Thyroid gland (tissue), 4 donors: ENCODE measurements around the gene CDH23.

Experiments used
- POLR2A ChIP-seq, 2 donors: fragments of 450-650 bp; IDR thresholded peaks; one replicate each; pipeline ENCODE4 v1.6.1; 2017; ENCODE audit warnings: antibody characterized with exemption in 2 of 2, mild to moderate bottlenecking in 2 of 2, moderate library complexity in 1 of 2
- TF ChIP-seq, protein P1 (sequence below), 6 experiments: fragments of 200-600 bp in 3 of 6; fragments of 450-650 bp in 3 of 6; sonication (generic) in 3 of 6; IDR thresholded peaks; one replicate each; pipeline ENCODE4 v1.5.1; 2016 to 2019; ENCODE audit warnings: antibody characterized with exemption in 6 of 6, mild to moderate bottlenecking in 2 of 6, inconsistent platforms in 1 of 6, moderate library complexity in 1 of 6

DNA sequence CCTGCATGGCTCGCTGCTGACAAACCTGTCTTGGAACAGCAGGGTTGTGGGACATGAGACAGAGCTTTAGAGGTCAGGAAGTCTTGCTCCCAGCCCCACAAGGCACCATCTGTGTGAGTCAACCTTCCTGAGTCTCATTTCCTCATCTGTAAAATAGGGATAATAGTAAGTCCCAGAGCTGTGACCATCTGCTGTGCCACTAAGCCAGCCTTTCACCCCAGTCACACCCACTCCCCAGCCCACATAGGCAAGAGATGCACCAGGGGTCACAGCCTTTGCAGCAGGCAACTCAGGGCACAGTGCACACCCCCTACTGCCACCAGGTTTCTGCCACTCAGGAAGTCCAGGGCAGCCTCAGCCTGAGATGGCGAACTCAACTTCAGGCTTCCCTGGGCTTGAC, 29.4 kb upstream of the CDH23 start:
- TF ChIP-seq, protein P1, sequence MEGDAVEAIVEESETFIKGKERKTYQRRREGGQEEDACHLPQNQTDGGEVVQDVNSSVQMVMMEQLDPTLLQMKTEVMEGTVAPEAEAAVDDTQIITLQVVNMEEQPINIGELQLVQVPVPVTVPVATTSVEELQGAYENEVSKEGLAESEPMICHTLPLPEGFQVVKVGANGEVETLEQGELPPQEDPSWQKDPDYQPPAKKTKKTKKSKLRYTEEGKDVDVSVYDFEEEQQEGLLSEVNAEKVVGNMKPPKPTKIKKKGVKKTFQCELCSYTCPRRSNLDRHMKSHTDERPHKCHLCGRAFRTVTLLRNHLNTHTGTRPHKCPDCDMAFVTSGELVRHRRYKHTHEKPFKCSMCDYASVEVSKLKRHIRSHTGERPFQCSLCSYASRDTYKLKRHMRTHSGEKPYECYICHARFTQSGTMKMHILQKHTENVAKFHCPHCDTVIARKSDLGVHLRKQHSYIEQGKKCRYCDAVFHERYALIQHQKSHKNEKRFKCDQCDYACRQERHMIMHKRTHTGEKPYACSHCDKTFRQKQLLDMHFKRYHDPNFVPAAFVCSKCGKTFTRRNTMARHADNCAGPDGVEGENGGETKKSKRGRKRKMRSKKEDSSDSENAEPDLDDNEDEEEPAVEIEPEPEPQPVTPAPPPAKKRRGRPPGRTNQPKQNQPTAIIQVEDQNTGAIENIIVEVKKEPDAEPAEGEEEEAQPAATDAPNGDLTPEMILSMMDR (IDR thresholded peaks at IDR 0.05): no peak
- no peak for TF ChIP-seq POLR2A (IDR thresholded peaks at IDR 0.05)
